HG03097 (cell line): ENCODE results near the gene UGT1A10.

Source experiments
- ATAC-seq: cut with Tn5 transposase; IDR thresholded peaks from one replicate; pipeline ENCODE4 v1.9.1; 2021; ENCODE audit not compliant: unreplicated experiment, low FRiP score

Gene UGT1A10

DNA sequence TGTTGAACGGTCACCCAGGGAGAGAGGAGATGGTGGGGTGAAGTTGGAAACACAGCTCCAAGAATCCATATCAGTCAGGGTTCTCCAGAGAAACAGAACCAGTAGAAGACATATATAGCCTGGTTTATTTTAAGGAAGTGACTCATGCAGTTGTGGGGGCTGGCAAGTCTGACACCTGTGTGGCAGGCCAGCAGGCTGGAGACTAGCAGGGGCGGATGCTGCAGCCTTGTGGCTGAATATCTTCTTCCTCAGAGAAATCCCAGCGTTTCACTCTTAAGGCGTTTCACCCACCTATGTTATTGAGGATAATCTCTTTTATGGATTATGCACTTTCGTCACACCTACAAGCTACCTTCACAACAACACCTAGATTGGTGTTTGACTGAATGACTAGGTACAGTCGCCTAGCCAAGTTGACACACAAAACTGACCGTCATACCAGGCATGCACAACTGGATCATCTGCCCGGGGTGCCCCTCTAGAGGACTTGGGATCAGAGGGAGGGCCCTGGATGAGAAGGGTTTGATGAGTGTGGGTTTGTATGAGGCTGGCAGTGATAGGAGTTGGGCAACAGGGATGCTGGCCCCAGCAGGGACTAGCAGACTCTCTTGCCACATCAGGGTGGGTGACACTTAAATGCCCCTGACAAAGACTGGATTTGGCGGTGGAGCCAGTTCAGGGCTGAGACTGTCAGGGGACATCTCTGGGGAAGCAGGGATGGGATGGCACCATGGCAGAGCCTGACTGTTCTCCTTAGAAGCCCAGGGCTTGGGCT lies 165.3 kb downstream of the UGT1A10 start:
- ATAC-seq: no peak

DNA sequence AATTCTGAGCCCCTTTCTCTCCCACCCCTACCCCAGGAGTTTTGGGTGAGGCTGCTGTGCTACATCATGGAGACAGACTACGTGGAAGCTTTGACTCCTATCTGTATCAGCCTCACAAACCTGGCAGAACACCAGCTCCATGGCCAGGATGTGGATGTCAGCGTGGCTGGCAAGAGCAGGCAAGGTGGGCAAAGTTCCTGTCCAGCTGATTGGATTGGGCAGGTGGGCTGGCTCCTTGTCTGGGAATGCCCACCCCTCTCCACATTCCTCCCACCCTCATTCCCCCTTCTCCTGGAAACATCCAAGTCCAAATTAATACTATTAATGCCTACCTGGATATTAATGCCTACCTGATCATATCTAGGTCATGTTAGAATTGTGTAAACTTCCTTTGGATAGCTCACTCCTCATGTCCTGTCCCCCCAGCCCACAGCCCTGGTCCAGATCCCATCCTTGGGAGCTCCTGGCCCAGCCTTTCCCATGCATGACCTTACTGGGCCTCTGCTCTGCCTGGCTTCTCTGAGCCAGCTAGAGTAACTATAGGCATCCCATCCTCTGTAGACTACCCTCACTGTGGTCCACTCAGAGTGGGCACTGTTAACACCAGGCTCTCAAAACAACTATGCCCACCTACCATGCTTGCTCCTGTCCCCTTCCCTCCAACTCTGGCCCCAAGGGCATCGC lies 166.0 kb downstream of the UGT1A10 start:
- ATAC-seq: no peak

DNA sequence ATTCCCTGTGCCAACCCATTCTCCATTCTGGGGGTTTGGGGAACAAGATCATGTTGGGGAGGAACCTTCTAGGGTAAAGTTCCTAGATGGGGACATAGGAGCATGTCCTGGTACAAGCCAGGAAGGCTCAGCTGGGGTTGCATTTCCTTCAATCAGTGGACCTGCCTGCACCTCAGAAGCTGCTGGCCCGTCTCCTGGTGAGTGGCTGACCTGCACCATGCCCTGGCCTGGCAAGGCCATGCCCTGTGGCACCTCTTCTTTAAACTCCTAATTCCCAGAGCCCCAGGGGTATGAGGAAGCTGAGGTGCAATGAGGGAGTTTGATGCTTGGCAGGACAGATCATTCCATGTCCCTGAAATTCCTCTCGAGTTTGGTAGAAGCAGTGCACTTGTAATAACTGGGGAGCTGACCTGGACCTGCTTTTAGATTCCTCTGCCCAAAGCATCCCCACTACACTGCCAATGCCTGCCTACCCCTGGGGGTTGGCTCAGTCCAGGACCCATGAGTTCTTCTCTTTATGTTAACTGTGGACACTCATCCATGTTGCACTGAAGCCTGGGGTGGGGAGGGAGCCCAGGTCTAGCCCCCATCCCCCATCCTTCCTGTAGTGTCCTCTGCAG lies 167.2 kb downstream of the UGT1A10 start:
- ATAC-seq: no peak

DNA sequence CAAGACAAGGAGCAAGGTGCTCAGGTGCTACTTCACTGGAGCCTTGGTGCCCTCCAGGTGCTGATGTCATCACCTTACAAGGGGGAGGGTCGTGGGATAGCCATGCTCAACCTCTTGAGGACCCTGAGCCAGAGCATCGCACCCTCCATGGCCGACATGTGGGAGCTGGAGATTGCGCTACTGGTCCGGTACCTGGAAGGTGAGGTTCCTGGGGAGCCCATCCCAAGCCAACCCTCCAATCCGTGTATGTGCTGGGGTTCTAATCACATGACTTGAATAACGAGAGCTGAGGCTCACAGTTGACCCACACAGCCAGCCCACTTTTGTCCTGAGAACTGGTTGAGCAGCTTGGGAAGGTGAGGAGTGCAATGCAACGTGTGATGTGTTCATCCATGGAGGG lies 167.7 kb downstream of the UGT1A10 start:
- ATAC-seq: no peak

DNA sequence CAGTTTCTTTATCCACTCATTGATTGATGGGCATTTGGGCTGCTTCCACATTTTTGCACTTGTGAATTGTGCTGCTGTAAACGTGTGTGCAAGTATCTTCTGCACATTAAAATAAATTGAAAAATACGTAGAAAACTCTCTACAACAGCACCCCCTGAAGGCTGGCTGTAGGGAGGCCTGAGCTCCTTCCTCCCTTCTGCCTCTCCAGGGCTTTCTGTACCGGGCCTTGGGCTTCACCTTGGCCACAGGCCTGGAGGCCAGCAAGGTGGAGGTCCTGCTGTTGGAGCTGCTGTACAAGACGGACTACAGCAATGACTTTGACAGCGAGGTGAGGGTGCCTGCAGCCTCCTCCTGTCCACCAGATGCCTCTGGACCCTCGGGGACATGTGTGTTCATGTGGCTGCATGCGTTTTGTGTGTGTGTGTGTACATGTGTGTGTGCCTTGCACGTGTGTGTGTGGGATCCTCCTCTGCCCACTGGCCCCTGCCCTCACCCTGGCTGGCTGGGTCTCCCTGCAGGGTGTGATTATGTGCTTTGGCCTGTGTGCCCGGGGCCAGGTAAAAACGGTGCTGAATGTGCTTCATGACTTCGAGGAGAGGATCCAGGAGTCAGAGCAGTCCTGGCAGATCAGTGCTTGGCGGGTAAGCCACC lies 171.1 kb downstream of the UGT1A10 start:
- no peak for ATAC-seq

DNA sequence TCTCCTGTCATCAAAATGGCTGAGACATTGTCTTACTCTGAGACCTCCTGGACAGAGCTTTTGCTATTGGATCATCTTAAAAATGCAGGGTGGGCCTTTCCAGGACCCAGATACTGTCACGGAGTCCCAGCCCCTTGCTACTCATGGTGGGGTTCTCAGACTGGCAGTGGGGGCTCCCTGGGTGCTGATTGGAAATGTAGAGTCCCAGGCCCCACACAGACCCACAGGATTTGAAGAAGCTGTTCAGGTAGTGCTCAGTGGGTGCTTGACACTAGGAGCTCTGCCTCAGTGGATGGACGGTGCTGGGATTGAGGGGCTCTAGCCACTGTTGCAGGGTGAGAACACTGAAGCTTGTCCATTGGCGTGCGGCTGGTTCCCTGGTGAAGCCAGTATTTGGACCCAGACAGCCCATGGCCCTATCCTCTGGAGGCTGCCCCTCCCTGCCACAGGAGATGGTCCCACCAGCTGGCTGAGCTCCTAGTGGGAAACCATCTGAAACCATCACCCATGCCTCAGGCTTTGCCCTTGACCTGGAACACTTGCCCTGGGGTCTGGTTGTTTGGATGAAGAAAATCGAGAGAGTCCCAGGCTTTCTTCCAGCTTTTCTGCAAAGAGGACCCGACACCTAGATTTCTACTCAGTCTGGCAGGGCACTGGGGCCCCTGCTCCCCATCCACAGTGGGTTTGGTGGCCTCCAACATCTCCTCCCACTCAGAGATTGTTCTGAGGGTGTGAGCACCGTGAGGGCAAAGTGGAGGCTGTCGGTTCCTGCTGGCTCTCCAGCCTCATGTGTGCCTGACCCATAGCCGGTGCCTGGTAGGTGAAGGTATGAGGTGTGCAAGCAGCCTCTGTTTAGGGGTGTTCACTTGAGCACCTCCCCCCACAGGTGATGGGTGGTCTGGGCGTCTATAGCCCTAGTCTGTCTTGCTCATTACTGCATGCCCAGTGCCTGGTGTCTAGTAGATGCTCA lies 172.0 kb downstream of the UGT1A10 start:
- no peak for ATAC-seq

DNA sequence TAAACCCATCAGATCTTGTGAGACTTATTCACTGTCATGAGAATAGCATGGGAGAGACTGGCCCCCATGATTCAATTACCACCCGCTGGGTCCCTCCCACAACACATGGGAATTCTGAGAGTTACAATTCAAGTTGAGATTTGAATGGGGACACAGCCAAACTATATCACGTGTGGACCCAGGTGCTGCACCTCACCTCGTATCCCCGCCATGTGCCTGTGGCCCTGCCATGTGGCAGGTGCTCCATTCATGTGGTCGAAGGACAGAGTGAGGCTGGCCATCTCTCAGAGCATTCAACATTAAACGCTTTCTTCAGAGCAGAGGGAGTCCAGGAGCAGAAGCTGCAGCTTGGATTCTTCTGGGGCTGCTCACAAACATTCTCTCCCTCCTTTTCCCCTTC lies 174.1 kb downstream of the UGT1A10 start:
- ATAC-seq: no peak

DNA sequence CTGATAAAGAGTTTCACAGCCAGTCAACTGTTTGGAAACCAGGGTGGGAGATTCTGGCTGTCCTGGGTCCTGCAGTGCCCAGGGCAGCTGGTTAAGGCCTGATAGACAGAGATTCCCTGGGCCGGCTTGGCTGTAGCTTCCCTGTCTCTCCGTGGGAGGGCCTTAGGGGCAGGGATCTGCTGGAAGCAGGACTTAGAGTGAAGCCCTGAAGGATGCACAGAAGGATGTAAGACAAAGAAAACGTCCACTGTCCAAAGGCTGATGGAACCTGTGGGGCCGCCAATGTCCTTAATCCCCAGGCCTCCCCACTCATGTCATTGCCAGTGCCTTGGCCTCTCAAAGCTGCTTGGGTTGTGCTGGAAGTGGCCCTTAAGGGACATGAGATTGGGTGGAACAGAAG lies 174.8 kb downstream of the UGT1A10 start:
- ATAC-seq: no peak

DNA sequence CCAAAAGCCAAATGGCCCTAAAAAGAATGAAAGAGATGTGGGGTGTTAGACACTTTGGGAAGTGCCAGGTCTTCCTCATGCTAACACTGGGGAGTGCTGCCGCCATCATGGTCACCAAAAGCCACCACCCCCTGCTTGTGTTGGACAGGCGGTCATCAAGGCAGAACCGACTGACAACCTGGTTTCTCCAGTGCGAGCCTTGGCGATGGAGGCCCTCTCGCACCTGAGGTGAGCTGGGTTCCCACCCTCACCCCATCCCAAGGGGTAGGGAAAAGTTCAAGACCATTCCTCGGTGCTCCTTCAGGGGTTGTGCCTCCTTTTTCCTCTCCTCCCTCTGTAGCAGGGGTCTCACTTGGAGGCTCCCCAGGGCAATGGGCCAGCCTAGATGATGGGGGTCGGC lies 175.5 kb downstream of the UGT1A10 start:
- no peak for ATAC-seq

DNA sequence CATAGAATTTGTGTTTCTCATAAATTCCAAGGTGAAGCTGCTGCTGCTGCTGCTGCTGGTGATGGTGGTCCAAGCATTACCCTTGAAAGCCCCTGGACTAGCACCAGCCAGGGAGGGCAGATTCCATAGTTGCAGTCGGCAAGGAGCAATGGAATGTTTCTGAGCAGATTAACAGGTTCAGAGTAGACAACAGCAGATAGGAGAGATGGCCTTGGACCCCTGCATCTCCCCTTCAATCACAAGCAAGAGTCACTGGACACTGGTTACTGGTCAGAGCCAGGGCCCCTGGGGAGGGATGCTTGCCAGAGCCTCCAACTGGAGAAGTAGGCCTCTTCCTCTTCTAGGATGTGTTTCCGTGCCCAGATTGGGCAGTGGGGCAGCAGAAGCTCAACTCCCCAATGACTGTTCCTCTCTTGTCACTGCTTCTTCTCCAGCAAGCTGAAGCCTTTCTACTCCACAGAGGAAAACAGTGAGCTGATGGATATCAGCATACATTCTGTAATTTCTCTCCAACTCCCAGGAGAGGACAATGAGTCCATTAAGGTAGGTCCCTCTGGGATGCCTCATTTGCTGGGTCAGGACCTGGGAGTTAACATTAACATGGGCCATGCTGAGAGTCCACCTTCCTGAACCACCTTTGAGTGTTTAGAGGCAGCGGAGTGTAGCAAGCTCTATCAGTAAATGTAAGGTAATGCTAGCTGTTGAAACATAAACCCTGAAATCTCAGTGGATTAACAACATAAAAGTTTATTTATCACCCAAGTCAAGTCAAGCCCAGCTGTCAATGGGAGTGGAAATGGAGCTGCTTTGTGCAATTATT lies 177.2 kb downstream of the UGT1A10 start:
- no peak for ATAC-seq

DNA sequence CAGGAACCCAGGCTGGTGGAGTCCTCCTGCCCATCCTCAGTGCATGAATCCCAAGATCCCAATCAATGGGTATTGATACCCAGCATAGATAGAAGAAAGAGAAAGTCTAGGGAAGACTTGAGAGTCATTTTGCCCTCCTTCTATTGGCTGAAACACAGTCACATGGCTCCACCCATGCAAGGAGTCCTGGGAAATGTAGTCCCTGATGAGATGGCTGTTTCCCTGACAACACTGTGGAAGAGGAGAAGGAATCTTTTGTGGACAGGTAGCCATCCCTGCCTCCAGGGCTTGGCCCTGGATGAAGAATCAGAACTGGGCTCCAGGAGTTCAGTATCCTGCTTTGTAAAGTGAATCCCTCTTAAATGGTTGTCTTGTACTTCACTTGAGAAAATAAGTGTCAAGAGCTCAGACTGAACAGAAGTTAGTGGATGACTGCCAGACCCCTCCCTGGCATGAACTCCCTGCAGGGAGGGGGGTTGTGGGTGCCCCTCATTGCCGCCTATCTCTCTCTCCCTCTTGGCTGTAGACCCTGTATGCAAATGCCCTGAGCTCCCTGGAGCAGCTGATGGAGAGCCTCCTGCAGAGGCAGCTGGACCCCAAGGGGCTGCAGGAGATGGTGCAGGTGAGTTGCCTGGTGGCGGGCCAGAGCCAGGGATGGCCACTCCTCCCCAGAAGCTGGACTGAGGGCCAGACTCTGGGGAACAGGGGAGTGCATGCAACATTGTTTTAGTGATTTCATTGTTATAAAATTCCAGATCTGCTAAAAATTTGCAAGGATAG lies 178.0 kb downstream of the UGT1A10 start:
- no peak for ATAC-seq

DNA sequence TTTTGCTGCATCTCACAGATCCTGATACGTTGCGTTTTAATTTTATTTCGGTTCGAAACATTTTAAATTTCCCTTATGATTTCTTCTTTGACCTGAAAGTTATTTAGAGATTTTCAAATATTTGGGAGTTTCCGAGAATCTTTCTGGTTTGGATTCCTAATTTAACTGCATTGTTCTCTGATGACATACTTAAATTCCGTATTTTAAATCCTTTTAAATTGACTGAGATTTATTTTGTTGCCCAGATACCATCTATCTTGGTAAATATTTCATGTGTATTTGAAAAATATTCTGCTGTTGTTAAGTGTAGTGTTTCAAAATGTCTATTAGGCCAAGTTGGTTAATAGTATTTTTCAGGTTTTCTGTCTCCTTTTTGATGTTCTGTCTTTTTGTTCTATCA lies 179.6 kb downstream of the UGT1A10 start:
- ATAC-seq: no peak

DNA sequence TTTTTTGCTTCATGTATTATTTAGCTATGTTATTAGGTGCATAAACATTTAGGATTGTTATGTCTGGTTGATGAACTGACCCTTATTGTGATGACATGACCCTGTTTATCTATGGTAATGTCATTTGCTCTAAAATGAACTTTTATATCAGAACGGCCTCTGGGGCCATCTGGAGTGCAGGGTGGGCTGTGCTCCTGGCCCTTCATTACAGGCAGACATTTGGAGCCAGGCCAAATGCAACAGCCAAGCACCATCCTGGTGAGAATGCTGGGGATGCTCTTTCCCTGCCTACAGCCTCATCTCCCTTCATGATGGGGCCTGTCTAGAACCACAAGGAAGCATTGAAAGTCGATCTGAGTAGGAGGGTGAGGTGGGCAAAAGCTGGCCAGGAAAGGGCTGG lies 180.1 kb downstream of the UGT1A10 start:
- ATAC-seq: no peak

DNA sequence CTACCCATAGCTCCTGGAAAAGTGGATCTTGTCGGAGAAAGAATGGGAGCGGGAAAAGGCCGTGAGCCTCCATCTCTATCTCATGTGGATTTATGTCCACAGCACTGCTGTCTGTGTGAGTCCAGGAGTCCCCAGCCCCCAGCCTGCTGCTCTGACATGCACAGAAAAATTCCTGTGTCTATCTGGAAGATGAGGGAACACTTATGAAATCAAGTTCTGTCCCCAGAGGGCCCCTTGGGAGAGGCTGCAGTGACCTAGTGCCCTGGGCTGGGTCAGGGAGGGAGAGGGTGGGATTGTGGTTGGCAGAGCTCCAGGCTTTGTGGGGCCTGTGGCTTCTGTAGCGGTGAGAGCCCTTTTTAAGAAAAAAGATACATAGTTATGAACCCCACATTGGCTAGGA lies 180.5 kb downstream of the UGT1A10 start:
- ATAC-seq: no peak

DNA sequence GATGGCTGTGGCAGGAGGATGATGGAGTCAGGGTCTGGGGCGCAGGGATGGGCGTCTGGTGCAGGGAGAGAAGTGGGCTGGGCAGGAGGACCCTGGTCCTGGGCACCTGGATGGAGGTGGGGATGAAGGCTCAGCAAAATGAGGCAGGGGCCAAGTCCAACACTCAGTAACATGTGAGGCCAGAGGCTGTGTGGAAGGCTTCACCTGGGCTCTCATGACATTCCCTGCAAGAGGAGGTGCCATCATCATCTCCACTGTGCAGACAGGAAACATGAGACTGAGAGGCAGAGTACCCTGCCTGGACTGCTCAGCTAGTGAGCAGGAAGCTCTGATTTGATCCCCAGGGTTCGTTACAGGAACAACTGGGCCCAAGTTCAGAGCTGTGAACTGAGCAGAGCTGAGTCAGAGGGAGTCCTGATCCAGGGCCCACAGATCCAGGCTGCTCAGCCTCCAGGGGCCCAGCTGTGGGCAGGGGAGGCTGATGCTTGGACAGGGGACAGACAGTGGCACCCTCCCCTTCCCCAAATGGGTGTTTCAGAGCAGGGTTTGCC lies 181.2 kb downstream of the UGT1A10 start:
- ATAC-seq: no peak

DNA sequence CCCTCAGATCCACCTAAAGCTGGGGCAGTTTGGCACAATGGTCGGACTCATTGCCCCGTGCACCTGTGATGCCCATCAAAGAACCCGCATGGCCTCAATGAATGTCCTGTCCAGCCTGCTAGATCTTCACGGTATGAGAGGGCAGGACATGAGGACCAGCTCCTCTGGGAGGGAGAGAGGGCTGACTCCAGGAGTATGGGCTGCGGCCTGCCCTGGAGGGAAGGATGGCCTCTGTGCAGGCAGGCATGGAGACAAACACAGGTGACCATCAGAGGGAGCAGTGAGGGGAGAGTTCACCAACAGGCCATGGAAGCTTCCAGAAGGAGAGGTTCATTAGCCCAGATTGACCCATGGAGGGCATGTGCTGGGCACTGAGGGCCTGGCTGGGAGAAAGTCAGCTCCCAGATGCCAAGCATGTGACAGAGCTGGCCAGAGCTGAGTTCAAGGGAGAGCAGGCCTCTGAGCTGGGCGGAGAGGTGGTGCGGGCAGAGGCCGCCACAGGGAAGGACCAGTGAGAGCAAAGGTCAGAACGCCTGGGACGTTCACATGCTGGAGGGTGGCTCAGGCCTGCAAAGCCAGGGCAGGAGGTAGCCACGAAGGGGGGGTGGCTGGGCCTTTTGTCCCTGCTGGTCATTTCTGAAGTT lies 181.9 kb downstream of the UGT1A10 start:
- ATAC-seq: no peak

DNA sequence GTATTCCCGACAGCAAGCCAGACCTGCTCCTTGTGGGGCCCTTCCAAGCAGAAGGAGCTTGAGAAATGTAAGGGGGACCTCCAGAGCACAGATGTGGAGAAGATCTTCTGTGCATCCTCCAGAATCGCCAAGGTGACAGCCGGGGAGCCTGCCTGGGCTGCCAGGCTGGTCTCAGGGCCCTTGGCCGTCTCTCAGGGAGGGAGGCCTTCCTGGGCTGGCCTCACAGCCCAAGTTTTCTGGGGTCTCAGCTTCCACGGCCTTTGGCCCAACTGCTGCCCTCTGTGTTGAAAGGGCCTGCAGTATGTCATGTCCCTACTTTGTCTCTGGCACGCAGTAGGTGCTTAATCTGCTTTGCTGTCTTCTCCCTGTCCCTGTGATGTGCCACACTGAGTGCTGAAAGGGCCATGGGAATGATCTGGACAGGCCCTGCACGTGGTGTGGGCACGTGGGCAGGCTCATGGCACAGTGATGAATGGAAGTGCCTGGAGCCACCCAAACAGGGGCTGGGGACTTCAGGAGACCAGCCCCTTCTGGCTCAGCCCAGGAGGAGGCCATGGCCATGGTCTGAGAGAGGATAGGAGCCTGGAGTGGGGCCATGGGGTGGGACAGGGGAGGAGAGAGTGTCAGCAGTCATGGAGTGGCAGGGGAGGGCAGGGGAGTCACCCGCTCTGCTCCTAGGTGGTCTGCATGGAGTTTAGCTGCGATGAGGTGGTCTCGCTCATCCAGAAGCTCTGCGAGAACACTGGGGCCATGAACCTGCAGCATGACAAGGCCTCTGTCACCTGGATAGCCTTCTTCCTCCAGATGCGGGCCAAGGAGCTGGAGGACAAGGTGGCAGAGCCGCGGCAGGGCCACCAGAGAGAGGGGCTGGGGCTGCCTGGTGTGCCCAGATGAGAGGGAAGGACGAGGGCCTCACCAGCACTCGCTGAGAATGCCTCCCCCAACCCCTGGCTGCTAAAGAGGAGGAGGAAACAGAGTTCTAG lies 182.7 kb downstream of the UGT1A10 start:
- ATAC-seq: no peak
